CD1c-positive myeloid dendritic cell (primary cell): ENCODE measurements around the gene MTG2.

Source experiments
- DNase-seq: peaks from one replicate; pipeline ENCODE4 v3.0.0-alpha.2; 2016; ENCODE audit errors: extremely low spot score

Gene MTG2

GRCh38 chr20:62234339-62234738, 51.5 kb downstream of the MTG2 start:
- DNase-seq: no peak

- no peak for DNase-seq
Observed at GRCh38 chr20:62235001-62235776, 52.4 kb downstream of the MTG2 start.

GRCh38 chr20:62235777-62236157, 52.9 kb downstream of the MTG2 start:
- no peak for DNase-seq

GRCh38 chr20:62236200-62236599, 53.4 kb downstream of the MTG2 start:
- no peak for DNase-seq

- no peak for DNase-seq
Observed at GRCh38 chr20:62236766-62237513, 54.1 kb downstream of the MTG2 start.

- no peak for DNase-seq
Observed at GRCh38 chr20:62237514-62237800, 54.6 kb downstream of the MTG2 start.

GRCh38 chr20:62237801-62238568, 55.2 kb downstream of the MTG2 start, which contains the start of gene OSBPL2:
Gene OSBPL2, plus strand, starts transcription at chr20:62238521. Its CDS starts 17,664 bp downstream, at chr20:62256185.
- peak; percentile 100 for DNase-seq

- DNase-seq: peak; percentile 12
Observed at GRCh38 chr20:62238569-62239277, 55.9 kb downstream of the MTG2 start.

GRCh38 chr20:62239278-62239879, 56.6 kb downstream of the MTG2 start:
- DNase-seq: no peak

GRCh38 chr20:62240020-62240685, 57.3 kb downstream of the MTG2 start:
- DNase-seq: peak; percentile 39

GRCh38 chr20:62241506-62241905, 58.7 kb downstream of the MTG2 start:
- DNase-seq: no peak

GRCh38 chr20:62242176-62242575, 59.3 kb downstream of the MTG2 start:
- no peak for DNase-seq

- DNase-seq: no peak
Observed at GRCh38 chr20:62243106-62243505, 60.3 kb downstream of the MTG2 start.

GRCh38 chr20:62243906-62244515, 61.2 kb downstream of the MTG2 start:
- DNase-seq: no peak

GRCh38 chr20:62244644-62245108, 61.8 kb downstream of the MTG2 start:
- no peak for DNase-seq

GRCh38 chr20:62245911-62246280, 63.1 kb downstream of the MTG2 start:
- DNase-seq: no peak

GRCh38 chr20:62246431-62246830, 63.6 kb downstream of the MTG2 start:
- DNase-seq: no peak

- no peak for DNase-seq
Observed at GRCh38 chr20:62246872-62247652, 64.2 kb downstream of the MTG2 start.

GRCh38 chr20:62248890-62249560, 66.2 kb downstream of the MTG2 start:
- peak; percentile 11 for DNase-seq
